GM12892 (cell line): ENCODE results near the gene TMEM196.

Source experiments
- POLR2A ChIP-seq: IDR thresholded peaks from 2 replicates; pipeline ENCODE4 v1.6.1; 2011; ENCODE audit warnings: low read depth, low read length, control low read depth
- POLR2AphosphoS5 ChIP-seq: IDR thresholded peaks from 2 replicates; pipeline ENCODE4 v1.6.1; 2011; ENCODE audit warnings: low read depth, low read length, control low read depth
- TAF1 ChIP-seq: IDR thresholded peaks from 2 replicates; pipeline ENCODE4 v1.6.1; 2011; ENCODE audit warnings: low read depth, mild to moderate bottlenecking, control low read depth, low read length, borderline replicate concordance

DNA sequence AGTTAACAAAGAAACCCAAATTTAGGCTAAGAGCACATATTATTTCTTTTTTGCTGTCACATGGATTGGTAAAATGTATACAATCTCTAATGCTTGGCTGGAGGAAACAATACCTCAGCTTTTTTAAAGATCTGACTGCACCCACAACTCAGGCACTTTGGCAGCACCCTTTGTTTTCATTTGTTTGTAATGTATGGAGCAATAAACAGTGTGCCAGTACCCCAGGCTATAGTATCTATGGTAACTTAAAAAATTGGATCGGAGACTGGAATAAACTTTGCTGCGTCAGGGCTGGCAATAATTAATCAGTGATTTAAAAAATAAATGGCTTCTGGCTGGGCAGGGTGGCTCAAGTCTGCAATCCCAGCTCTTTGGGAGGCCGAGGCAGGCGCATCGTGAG lies 91.8 kb downstream of the TMEM196 start:
- TF ChIP-seq POLR2AphosphoS5: no peak
- no peak for TF ChIP-seq POLR2A
- no peak for TF ChIP-seq TAF1
